ENCODE results near the gene ENTPD2. TPM values are rescaled to one million over a fixed set of nuclear protein-coding genes. Genes with fewer than 3 reads are reported as not detected.

ENTPD2 gene
- total RNA-seq, 2 donors from 2014 or later = 25.0 to 26.3 TPM

DNA sequence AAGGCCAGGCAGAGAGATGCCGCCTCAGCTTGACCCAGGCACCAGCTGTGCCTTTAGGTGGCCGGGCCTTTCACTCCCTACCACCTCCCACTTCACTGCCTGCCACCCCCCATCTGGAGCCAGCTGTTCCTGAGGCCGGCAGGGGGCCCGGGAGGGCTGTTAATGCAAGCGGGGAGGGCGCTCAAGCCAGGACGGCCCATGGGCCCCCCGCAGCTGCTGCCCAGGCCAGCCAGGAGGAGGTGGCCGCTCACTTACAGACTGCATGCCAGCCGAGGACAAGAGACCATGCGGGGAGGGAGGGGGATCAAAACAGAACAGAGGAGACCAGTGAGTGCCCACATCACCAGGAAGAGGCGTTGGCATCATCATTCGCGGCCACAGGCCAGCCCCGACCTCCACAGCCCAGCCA lies 30.3 kb downstream of the ENTPD2 start:
- ATAC-seq (no peak), DNase-seq (no peak)
- intact Hi-C loops (cut with DNase I, micrococcal nuclease) = loop anchor here in 1 of 2 donors (10.0 kb wide), 1 partner anchor 79 kb away; the partner anchor contains the start of genes C8G and FBXW5

DNA sequence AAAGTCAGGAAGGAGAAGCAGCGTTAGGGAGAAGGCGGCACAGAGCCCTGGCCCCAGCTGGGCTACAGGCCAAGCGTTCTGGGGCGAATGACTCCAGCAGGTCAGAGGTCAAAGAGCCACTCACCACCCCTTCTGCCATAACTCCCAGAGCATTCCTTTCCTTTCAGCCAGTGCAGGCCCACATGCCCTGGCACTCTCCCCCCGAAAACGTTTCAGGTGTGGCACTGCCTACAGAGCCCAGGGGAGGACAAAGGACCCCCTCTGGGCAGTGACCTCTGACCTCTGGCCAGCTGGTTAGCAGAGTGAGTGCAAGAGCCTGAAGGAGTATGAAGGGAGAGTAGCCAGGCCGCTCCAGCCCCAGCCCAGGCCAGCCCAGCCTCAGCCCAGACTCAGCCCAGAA lies 30.7 kb downstream of the ENTPD2 start:
- ATAC-seq = no peak

DNA sequence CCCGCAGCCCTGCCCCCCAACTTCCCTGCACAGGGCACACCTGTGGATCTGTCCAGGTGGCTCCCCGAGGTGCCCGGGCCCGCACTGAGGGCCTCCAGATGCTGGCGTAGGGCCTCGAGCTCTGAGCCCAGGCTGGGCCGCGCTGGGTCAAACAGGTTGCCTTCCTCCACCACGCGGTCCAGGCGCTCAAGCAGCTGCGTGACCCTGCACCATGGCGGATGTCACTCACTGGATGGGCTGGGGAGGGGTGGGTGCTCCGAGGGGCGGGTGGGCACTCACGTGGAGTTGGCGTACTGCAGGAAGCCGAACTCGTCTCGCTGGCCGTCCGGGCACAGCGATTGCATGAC lies 31.2 kb downstream of the ENTPD2 start:
- intact Hi-C loops (cut with DNase I, micrococcal nuclease) = loop anchor here in 1 of 2 donors (10.0 kb wide), 1 partner anchor 78 kb away; the partner anchor contains the start of genes C8G and FBXW5

More for the DNA sequence above, 30.7 kb downstream of the ENTPD2 start:
- DNase-seq = no peak
- intact Hi-C loops (cut with DNase I, micrococcal nuclease) = loop anchor here in 1 of 2 donors (10.0 kb wide), 1 partner anchor 78 kb away; the partner anchor contains the start of genes C8G and FBXW5

DNA sequence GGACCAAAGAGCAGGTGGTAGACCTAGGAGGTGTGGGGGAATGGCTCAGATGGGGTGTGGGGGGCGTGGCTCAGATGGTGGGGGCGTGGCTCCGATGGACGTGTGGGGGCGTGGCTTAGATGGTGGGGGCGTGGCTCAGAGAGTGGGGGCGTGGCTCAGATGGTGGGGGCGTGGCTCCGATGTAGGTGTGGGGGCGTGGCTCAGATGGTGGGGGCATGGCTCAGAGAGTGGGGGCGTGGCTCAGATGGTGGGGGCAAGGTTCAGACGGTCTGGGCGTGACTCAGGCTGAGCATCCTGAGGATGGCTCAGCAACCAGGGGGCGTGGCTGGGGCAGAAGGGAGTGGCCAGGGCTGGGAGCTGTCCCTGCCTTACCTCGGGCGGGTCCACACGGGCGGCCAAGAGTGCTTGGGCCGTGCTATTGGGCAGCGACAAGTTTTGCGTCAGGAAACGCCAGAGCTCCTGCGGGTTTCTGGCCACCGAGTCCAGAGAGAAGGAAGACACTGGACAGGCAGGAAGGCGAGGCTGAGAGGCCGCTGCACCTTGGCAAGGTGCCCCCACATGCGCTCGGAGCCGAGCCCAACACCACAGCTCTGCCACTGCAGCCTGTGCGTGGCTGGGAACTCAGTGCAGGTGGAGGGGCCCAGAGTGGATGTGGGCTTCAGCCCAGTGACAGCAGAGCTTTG lies 31.7 kb downstream of the ENTPD2 start:
- intact Hi-C loops (cut with DNase I, micrococcal nuclease) = loop anchor here in 1 of 2 donors (10.0 kb wide), 1 partner anchor 77 kb away; the partner anchor contains the start of genes C8G and FBXW5
- ATAC-seq = peak; percentile 87
- peak; percentile 97 to 98 for DNase-seq

More for the DNA sequence above, 31.2 kb downstream of the ENTPD2 start:
- ATAC-seq (no peak), DNase-seq (no peak)

DNA sequence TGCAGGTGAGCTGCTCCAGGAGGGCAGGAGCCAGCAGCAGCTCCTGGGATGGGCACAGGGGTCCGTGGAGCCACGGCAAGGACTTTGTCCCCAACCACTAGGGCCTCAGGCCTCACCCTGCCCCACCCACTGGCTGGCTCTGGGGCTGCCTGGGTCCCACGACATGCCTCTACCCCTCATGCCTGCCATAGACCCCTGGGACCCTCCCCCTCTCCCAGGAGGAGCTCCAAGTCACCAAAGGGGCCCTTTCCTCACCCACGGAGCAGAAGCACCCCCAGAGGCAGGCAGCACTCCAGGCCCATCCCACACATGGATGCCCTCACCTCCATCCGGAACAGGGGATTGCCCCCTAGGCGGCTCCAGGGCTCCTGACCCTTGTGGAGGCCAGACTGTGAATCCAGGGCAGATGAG lies 32.3 kb downstream of the ENTPD2 start:
- peak in 1 of 2 donors; percentile 66 for DNase-seq
- intact Hi-C loops (cut with DNase I, micrococcal nuclease) = loop anchor here in 1 of 2 donors (10.0 kb wide), 1 partner anchor 77 kb away; the partner anchor contains the start of genes C8G and FBXW5
- ATAC-seq = peak; percentile 37

DNA sequence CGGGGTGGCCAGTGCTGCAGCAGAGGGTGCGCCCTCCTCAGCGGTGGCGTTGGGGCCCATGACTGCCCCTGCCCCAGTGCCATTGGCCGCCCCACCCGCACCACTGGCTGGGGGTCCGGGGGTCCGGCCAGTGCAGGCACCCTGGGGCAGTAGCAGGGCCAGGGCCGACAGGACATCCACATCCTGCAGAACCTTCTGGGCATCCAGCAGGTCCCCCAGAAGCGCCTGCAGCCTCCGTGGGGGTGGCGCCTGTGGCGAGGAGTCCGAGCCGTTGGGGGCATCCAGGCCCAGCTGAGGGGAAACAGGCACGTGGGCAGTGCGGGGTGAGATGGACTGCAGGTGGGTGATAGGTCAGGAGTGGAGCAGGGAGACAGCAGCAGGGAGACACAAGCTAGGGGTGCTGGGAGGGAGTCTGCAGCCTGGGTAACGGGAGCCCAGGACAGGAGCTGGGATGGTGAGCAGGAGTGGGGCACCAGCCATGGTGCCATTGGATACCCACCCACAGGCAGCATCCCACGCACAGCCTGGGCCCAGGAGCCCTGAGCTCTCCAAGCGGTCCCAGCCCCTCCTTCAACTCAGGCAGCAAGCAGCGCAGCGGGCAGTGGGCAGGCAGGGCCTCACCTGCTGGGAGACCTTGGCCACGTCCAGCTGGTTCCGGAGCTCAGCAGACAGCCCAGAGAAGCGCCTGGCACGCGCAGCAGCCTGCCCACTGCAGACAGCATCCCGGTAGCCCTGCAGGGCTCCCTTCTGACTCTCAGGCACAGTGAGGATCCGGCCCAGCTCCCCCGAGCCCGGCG lies 32.9 kb downstream of the ENTPD2 start:
- ATAC-seq = no peak
- DNase-seq = no peak
- intact Hi-C loops (cut with DNase I, micrococcal nuclease) = loop anchor here in 1 of 2 donors (10.0 kb wide), 1 partner anchor 76 kb away; the partner anchor contains the start of genes C8G and FBXW5

DNA sequence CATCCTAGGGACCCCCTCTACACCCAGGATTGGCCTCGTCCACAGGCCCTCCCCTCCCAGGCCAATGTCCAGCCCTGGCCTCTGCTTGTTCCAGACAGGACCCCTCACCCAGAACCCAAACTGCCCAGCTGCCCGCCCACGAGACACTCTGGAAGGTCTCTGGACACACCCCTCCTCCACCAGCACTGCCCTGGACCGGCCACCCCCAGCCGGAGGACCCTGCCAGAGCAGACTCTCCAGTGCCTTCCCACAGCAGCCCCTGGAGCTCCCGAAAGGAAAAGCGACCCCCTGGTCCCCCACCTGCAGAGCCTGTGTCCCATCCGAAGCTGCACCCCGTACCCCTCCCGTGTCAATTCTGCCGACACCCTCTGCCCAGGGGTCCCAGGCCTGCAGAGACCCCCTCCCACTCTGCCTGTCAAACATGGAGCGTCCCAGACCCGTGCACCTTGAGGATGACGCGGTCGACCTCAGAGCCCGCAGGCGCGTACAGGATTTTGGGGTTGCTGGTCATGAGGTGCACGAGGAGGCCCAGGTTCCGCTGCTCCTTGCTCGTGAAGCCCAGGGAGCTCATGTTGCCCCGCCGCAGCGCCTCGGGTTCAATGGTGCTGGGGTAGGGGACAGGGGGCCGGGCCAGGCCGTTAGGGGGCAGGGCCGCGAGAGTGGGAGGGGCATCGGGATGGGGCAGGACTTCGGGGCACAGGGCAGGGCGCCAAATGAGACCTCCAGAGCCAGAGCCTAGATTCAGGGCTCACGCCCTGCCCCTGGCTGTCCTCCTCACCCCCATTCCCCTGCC lies 33.8 kb downstream of the ENTPD2 start:
- intact Hi-C loops (cut with DNase I, micrococcal nuclease) = loop anchor here in 1 of 2 donors (10.0 kb wide), 1 partner anchor 75 kb away; the partner anchor contains the start of genes C8G and FBXW5
- DNase-seq (no peak), ATAC-seq (no peak)

DNA sequence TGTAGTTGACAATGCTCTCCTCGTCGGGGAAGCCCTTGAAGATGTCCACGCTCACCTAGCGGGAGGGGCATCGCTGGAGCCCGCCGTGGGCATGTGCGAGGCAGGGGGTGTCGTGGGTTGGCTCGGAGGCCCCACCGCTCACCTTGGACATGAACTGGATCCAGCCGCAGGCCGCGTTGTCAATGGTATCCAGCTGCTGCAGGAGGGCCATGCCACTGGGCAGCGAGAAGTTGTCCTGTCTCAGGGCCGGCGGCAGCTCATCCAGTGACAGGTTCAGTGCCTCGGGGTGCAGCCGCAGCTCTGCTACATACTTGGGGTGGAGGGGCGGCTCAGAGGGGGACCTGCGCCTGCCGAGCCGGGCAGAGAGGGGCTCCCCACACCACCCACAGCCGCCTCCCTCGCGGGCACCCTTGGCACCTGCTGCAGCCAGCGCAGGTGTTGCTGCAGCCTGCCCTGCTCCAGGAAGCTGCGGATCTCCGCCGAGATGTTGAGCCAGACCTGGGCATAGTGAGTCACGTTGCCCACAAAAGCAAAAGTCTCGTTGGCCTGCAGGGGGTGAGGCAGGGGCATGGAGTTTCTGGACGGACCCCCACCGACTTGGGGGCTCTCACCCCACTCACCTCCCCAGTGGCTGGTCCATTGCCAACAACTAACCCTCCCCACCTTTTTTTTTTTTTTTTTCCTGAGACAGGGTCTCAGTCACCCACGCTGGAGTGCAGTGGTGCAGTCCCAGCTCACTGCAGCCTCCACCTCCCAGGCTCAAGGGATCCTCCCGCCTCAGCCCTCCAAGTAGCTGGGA lies 34.9 kb downstream of the ENTPD2 start:
- no peak for ATAC-seq
- intact Hi-C loops (cut with DNase I, micrococcal nuclease) = no loop called here
- DNase-seq = no peak

DNA sequence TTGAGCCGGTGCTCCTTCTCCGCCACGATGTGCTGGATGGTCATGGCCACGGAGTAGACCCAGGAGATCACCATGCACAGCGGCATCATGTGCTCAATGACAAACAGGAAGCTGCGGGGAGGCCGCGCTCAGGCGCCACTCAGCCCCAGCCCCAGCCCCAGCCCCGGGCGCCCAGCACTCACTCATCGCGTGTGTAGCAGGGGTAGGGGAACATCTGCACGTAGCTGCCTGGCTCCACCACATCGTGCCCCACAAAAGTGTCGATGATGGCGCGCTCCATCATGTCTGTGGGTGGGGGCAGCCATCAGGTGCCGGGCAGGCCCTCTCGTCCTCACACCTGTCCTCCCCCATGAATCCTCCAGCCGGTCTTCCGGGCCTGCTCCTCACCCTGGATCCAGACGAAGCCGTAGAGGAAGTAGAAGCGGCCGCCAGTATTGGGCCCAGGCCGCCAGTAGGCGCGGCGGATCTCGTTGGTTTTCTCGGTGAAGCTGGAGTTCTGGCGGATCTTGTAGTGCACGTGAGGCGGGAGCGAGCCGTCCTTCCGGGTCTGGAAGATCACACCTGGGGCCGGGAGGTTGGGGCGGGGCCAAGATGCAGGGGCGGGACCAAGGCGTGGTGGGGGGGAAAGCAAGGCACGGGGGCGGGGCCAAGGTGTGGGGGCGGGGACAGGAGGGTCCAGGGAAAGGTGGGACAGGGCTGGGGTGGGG lies 35.9 kb downstream of the ENTPD2 start:
- DNase-seq = no peak
- intact Hi-C loops (cut with DNase I, micrococcal nuclease) = no loop called here
- no peak for ATAC-seq

DNA sequence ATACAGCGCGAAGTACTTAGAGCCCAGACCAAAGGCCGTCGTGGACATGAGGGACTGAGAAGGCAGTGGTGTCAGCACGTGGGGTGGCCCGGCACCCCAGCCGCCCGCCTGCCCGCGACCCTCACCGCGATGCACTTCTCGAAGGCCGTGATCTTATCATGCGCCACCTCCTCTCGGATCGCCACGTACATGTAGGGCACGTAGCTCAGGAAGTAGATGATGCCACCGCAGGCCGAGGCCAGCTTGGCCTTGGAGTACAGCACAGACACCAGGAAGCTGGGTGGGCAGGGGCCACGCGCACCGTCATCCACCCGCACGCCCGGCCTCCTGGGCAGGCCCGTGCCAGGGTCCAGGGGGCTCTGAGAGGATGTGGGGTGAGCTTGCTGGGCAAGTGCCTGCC lies 36.8 kb downstream of the ENTPD2 start:
- DNase-seq = no peak
- intact Hi-C loops (cut with DNase I, micrococcal nuclease) = no loop called here

DNA sequence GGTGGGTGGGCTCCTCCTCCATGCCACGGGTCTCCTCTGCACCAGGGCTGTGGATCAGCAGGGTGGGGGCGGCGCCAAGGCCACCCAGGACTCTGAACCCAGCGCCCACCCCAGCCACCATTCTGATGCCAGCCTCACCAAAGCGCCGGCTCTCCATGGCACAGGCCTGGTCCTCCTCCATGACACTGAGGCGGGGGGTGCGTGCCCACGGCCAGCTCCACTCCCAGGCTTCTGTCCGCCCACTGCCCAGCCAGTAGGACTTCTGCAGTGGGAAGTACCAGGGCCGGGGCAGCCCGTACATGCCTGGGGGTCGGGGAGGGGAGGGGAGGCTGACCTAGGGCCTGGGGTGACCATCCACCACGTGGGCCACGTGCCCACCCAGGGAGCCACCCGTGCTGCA lies 37.4 kb downstream of the ENTPD2 start:
- intact Hi-C loops (cut with DNase I, micrococcal nuclease) = no loop called here
- ATAC-seq (no peak), DNase-seq (no peak)

More for the DNA sequence above, 36.8 kb downstream of the ENTPD2 start:
- ATAC-seq = no peak

DNA sequence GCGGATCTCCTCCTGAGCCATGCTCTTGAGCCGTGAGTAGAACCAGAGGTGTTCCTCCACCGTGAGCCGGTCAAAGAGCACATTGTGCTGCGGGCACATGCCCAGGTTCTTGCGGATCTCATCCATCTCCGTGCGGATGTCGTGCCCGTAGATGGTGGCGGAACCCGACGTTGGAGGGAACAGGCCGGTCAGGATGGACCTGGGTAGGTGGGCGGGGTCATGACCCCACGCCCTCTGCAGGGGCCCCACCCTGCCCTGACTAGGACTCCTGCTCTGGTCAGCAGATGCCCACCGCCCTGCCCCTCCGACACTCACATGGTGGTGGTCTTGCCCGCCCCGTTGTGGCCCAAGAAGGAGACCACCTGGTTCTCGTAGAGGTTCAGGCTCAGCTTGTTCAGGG lies 37.9 kb downstream of the ENTPD2 start:
- DNase-seq (no peak), ATAC-seq (no peak)
- intact Hi-C loops (cut with DNase I, micrococcal nuclease) = no loop called here

DNA sequence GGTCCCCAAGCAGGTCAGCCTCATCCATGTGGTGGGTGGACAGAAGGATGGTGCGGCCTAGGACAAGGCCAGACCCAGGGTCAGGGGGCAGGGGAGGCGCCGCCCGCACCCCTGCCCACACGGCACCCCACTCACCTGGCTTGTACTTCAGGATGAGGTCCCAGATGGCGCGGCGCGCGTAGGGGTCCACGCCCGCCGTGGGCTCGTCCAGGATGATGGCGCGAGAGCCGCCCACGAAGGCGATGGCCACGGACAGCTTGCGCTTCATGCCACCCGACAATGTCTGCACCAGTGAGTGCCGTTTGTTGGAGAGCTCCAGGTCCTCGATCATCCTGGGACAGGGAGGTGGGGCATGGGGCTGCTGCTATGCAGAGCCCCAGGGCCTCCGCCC lies 38.3 kb downstream of the ENTPD2 start:
- DNase-seq (no peak), ATAC-seq (no peak)
- intact Hi-C loops (cut with DNase I, micrococcal nuclease) = no loop called here

DNA sequence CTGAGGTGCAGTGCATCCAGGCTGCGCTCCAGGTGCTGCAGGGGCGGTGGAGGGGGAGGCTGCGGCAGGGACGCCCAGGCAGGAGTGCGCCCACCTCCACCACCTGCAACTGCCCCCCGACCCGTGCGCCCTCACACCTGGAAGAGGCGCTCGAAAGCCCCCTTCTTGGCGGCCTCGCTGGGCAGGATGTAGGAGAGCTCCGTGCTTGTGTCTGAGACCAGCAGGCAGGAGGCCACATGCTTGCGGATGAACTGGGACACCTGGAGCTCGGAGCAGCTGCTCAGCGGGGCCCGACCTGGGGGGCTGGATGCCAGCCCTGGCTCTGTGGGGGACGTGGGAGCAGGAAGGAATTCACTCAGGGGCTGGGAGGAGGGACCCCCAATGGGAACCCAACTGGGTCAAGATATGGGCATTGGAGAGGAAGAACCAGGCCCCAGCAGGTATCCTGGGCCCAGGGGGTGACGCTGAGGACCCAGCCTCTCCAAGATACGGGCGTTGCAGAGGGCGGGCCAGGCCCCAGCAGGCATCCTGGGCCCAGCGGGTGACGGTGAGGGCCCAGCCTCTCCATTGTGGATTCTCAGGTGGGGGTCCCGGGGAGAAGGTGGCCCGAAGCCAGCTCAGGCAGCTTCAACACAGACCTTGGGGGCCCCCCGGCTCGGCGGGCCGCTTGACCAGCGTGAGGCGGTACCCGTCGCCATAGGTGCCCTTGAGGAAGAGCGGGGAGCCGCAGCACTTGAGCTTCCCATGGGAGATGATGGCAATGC lies 38.9 kb downstream of the ENTPD2 start:
- no peak for ATAC-seq
- intact Hi-C loops (cut with DNase I, micrococcal nuclease) = no loop called here

DNA sequence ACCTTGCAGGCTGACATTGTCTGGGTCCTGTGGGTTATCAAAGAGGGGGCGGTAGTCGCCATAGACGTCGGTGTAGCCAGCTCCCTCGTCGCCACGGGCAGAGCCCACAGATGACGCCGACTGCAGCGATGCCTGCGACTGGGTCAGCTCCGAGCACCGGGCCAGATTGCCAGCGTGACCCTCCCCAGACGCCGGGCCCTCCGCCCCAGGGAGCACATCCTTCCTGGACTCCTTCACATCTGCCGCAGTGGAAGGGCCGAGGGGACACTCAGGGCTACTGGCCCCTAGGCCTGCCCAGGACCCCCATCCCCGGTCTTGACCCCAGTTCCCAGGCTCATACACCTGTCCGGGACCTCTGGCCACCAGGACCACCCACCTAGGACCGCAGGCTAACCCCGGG lies 39.7 kb downstream of the ENTPD2 start:
- no peak for ATAC-seq

More for the DNA sequence above, 38.9 kb downstream of the ENTPD2 start:
- no peak for DNase-seq

DNA sequence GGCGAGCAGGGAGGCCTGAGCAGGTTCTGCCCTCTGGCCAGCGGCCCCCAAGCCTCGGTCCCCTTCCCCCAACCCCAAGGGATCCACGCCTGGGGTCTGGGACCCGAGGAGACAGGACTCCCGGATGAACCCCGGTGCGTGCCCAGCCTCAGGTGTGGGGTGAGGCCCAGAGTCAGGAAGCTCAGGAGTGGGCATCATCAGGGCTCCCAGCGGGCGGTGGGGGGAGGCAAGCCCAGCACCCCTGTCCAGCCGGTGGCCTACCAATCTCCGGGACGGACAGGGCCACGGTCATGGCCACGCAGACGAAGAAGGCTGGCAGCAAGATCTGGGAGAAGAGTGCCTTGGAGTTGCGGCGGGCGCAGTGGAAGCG lies 40.3 kb downstream of the ENTPD2 start:
- ATAC-seq = no peak
- no peak for DNase-seq
- intact Hi-C loops (cut with DNase I, micrococcal nuclease) = no loop called here

More for the DNA sequence above, 39.7 kb downstream of the ENTPD2 start:
- DNase-seq = no peak
- intact Hi-C loops (cut with DNase I, micrococcal nuclease) = no loop called here

All from left colon (tissue), 2 donors.